ENCODE results near the gene AP4S1. TPM values are rescaled to one million over a fixed set of nuclear protein-coding genes. Genes with fewer than 3 reads are reported as not detected.

AP4S1 gene
- total and polyA plus RNA-seq, 2 of the 8 experiments (the other 6 are each of a cell fraction or from before 2014, with no cell fraction given), result 2.8 to 9.9 TPM

DNA sequence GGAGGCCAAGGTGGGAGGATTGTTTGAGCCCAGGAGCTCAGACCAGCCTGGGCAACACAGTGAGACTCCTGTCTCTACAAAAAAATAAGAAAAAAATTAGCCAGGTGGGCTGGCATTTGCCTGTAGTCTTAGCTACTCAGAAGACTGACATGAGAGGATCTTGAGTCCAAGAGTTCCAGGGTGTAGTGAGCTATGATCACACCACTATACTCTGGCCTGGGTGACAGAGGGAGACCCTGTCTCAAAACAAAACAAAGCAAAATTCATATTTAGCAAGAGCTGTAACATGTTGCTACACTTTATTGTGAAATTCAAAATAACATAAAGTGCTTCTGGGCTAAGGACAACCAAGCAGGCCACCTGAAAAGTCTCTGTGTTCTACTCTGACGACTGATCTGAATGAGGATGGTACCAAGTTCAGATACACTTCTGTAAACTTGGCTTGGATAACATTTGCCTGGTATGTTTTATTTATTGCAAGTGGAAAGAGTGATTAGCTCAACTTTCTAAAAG is 12.3 kb downstream of the AP4S1 start:
- no peaks in the 10 kb centered on the region for H3K79me1 ChIP-seq (ENCODE audit: low read depth, low read length)
- no peak overlapping the region for H4K5ac ChIP-seq (ENCODE audit: insufficient read length, low read depth, low read length)
- no peak overlapping the region for H3K27ac ChIP-seq (ENCODE audit: low read depth, low read length)
- H3K9me3 ChIP-seq (ENCODE audit: insufficient read depth in 2 of 2, low read depth in 1 of 2, low read length in 1 of 2), result no peaks in the 10 kb centered on the region
- peaks cover 0 to 3% (median 0%) of the 10 kb centered on the region in 4 experiments; a peak in 2 of 7 replicates for H3K4me1 ChIP-seq (replicated peaks in 1 of 4; ENCODE audit: control insufficient read depth in 3 of 4, insufficient read depth in 4 of 4, low read length in 3 of 4)
- H2BK5ac ChIP-seq (ENCODE audit: low read depth, low read length), result no peak overlapping the region
- H3K79me2 ChIP-seq (ENCODE audit: control insufficient read depth in 1 of 2, insufficient read depth in 2 of 2, low read length in 2 of 2), result no peaks in the 10 kb centered on the region
- no peak overlapping the region for H3K4ac ChIP-seq (replicated peaks; ENCODE audit: insufficient read length, low read depth, low read length)
- H2AFZ ChIP-seq (ENCODE audit: low read length), result no peak overlapping the region
- no peaks in the 10 kb centered on the region for H3K23me2 ChIP-seq (ENCODE audit: low read depth, low read length)
- H2BK20ac ChIP-seq (ENCODE audit: low read length), result no peak overlapping the region
- H2BK120ac ChIP-seq (replicated peaks; ENCODE audit: low read depth, low read length), result no peak overlapping the region
- no peak overlapping the region for H2BK12ac ChIP-seq (ENCODE audit: low read depth, low read length)
- no peaks in the 10 kb centered on the region for H3K36me3 ChIP-seq (ENCODE audit: control insufficient read depth in 2 of 4, insufficient read depth in 4 of 4, low read length in 3 of 4)
- WGBS, 2 experiments (ENCODE audit: extremely low coverage in 1 of 2, insufficient coverage in 1 of 2, insufficient read length in 1 of 2, insufficient replicate concordance in 2 of 2, low coverage in 1 of 2, low lambda C conversion rate in 2 of 2, missing lambda C conversion rate in 1 of 2), result 97% methylated on average over 1 of the region's 1 CpG; no CpG with 5 or more reads in 1 of the 2 experiments
- no peak overlapping the region for H2AK5ac ChIP-seq (ENCODE audit: low read depth, low read length)
- ChIA-PET POLR2A (ENCODE audit: partially characterized antibody) (interaction anchor here (2.2 kb wide), 1 partner anchor 12 kb away, joined by 13 read pairs; the partner anchor contains the start of genes AP4S1 and STRN3), CTCF (ENCODE audit: partially characterized antibody) (interaction anchor here (1.2 to 1.5 kb wide), 3 partner anchors 10 to 64 kb away, joined by 3 to 6 read pairs (median 4); no protein-coding TSS in a partner anchor)
- H4K8ac ChIP-seq (ENCODE audit: extremely low read depth, insufficient read depth, low read length), result no peak overlapping the region
- H3K27me3 ChIP-seq (replicated peaks in 1 of 4; ENCODE audit: control insufficient read depth in 3 of 4, extremely low read depth in 1 of 4, insufficient read depth in 3 of 4, low read length in 3 of 4), result no peaks in the 10 kb centered on the region
- FAIRE-seq, result no peak
- no peak overlapping the region for H3K56ac ChIP-seq (replicated peaks; ENCODE audit: insufficient read length, low read depth, low read length)
- H3K4me2 ChIP-seq (ENCODE audit: insufficient read depth in 1 of 2, low read depth in 2 of 2, low read length in 2 of 2), result no peak overlapping the region
- H3K4me3 ChIP-seq (ENCODE audit: extremely low read depth in 1 of 4, insufficient read depth in 2 of 4, low read depth in 3 of 4, low read length in 4 of 4), result no peak overlapping the region
- H3K23ac ChIP-seq (ENCODE audit: insufficient read length), result no peak overlapping the region
- H3K18ac ChIP-seq (ENCODE audit: extremely low read depth, low read length), result no peak overlapping the region
- no peaks in the 10 kb centered on the region for H4K20me1 ChIP-seq (replicated peaks in 1 of 2; ENCODE audit: control insufficient read depth in 1 of 2, insufficient read depth in 2 of 2, low read length in 2 of 2)
- H3K9ac ChIP-seq (replicated peaks in 1 of 4; ENCODE audit: extremely low read depth in 1 of 4, low read depth in 3 of 4, low read length in 3 of 4), result no peak overlapping the region
- no peak overlapping the region for H2BK15ac ChIP-seq (ENCODE audit: low read length)
- H4K91ac ChIP-seq (replicated peaks; ENCODE audit: insufficient read length, low read length), result no peak overlapping the region
- no peak for DNase-seq (ENCODE audit: low read depth in 1 of 2, low spot score in 2 of 2)
- no peak overlapping the region for H3K14ac ChIP-seq (ENCODE audit: insufficient read length)
- TF ChIP-seq TCF12 (IDR thresholded peaks at IDR 0.05; ENCODE audit: low read depth, low read length), result no peak
- TF ChIP-seq, protein P1, sequence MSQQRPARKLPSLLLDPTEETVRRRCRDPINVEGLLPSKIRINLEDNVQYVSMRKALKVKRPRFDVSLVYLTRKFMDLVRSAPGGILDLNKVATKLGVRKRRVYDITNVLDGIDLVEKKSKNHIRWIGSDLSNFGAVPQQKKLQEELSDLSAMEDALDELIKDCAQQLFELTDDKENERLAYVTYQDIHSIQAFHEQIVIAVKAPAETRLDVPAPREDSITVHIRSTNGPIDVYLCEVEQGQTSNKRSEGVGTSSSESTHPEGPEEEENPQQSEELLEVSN (IDR thresholded peaks at IDR 0.05), result no peak
- TF ChIP-seq CHD1 (IDR thresholded peaks at IDR 0.05; ENCODE audit: low read depth, low read length), result no peak
